HepG2 (cell line): ENCODE data around the gene DTYMK. TPM values are rescaled to one million over a fixed set of nuclear protein-coding genes. Genes with fewer than 3 reads are reported as not detected.

Source experiments
- ATAC-seq: fragments of 200-7000 bp; cut with Tn5 transposase; 3 replicates; pipeline ENCODE4 v1.9.1; 2020; ENCODE audit warnings: mild to moderate bottlenecking, moderate library complexity
- BruUV-seq: library from RNA; stranded (reverse); fragments of 400-500 nt; replicated peaks from 2 replicates; lab custom pipeline; 2021; lab: Mats Ljungman, UMichigan
- CTCF ChIA-PET: fragments of 300-600 bp; formaldehyde crosslinking; extraction: SDS; loops from one replicate; lab custom pipeline; 2021; ENCODE audit warnings: low total read pairs, inconsistent platforms, low intra/inter-chr PET ratio; lab: Yijun Ruan, JAX
- POLR2A ChIA-PET: fragments of 350-600 bp; sonication (Branson Sonifier 250); formaldehyde crosslinking; loops from one replicate; lab custom pipeline; 2020; ENCODE audit warnings: antibody characterized with exemption, inconsistent platforms; lab: Yijun Ruan, JAX
- DNase-seq: peaks from one replicate; pipeline ENCODE4 v3.0.0-alpha.2; 2015; ENCODE audit warnings: low spot score
- FAIRE-seq: peaks from 3 replicates; lab custom pipeline; 2011; peaks lifted over from hg19 to GRCh38; lab: Jason Lieb, UNC
- H2AFZ ChIP-seq: one replicate; pipeline ENCODE4 v1.6.1; 2011; ENCODE audit warnings: low read length, inconsistent platforms
- H3K27ac ChIP-seq: fragments of 300-600 bp; 3 replicates; pipeline ENCODE4 v1.8.0; 2011; ENCODE audit warnings: mixed run types, mild to moderate bottlenecking, mixed read lengths, low read length, inconsistent platforms; ENCODE audit not compliant: insufficient read depth; ENCODE audit errors: extremely low read length
- H3K27me3 ChIP-seq, 2 experiments: fragments of 200-600 bp in 1 of 2; 2 replicates in 1 of 2; 3 replicates in 1 of 2; pipeline versions ENCODE4 v1.6.0 to v1.8.0; 2011; ENCODE audit warnings: low read length in 2 of 2, mild to moderate bottlenecking in 2 of 2, moderate library complexity in 2 of 2, inconsistent platforms in 1 of 2; ENCODE audit not compliant: insufficient read depth in 2 of 2, control insufficient read depth in 1 of 2
- H3K36me3 ChIP-seq, 2 experiments: fragments of 200-600 bp in 1 of 2; replicated peaks in 1 of 2; 2 replicates in 1 of 2; 3 replicates in 1 of 2; pipeline versions ENCODE4 v1.5.1 to v1.8.0; 2011; ENCODE audit warnings: low read length in 2 of 2, inconsistent platforms in 1 of 2; ENCODE audit not compliant: insufficient read depth in 2 of 2, control insufficient read depth in 1 of 2
- H3K4me1 ChIP-seq: 2 replicates; pipeline ENCODE4 v1.5.1; 2012; ENCODE audit warnings: low read length, inconsistent platforms; ENCODE audit not compliant: insufficient read depth
- H3K4me2 ChIP-seq: 2 replicates; pipeline ENCODE4 v1.6.0; 2011; ENCODE audit warnings: low read depth, low read length, inconsistent platforms
- H3K4me3 ChIP-seq, 3 experiments: fragments of 200-600 bp in 1 of 3; sonication (generic), shearing (Covaris generic) in 1 of 3; replicated peaks in 1 of 3; 2 replicates each; pipeline ENCODE4 v1.5.1; 2011 to 2016; ENCODE audit warnings: low read length in 3 of 3, inconsistent platforms in 2 of 3, low read depth in 2 of 3, mild to moderate bottlenecking in 2 of 3, control low read depth in 1 of 3, mixed read lengths in 1 of 3; ENCODE audit not compliant: insufficient read depth in 1 of 3
- H3K79me2 ChIP-seq: one replicate; pipeline ENCODE4 v1.6.1; 2011; ENCODE audit warnings: low read length, inconsistent platforms; ENCODE audit not compliant: insufficient read depth
- H3K9ac ChIP-seq: 2 replicates; pipeline ENCODE4 v1.6.0; 2011; ENCODE audit warnings: mild to moderate bottlenecking, low read depth, low read length, inconsistent platforms; ENCODE audit not compliant: insufficient read depth
- H3K9me3 ChIP-seq: 2 replicates; pipeline ENCODE4 v1.5.1; 2012; ENCODE audit warnings: mild to moderate bottlenecking, low read length
- H4K20me1 ChIP-seq: 2 replicates; pipeline ENCODE4 v1.6.0; 2011; ENCODE audit warnings: inconsistent platforms, mild to moderate bottlenecking, low read length, moderate library complexity; ENCODE audit not compliant: insufficient read depth
- ATM ChIP-seq: fragments of 450-650 bp; IDR thresholded peaks from 2 replicates; pipeline ENCODE4 v1.7.1; 2017; ENCODE audit warnings: mild to moderate bottlenecking, borderline replicate concordance
- HIVEP1 ChIP-seq: sonication (generic); formaldehyde crosslinking; IDR thresholded peaks from 2 replicates; pipeline ENCODE4 v1.4.0; 2020; ENCODE audit warnings: mild to moderate bottlenecking, missing genetic modification reagents
- HNRNPLL ChIP-seq: fragments of 200-400 bp; formaldehyde crosslinking; IDR thresholded peaks from 2 replicates; pipeline ENCODE4 v1.6.1; 2017; ENCODE audit warnings: mild to moderate bottlenecking, low read depth, low read length; ENCODE audit not compliant: poor library complexity, severe bottlenecking
- NCOA1 ChIP-seq: sonication (generic); formaldehyde crosslinking; IDR thresholded peaks from 2 replicates; pipeline ENCODE4 v1.9.0; 2021; ENCODE audit warnings: missing genetic modification reagents
- SIX1 ChIP-seq: sonication (generic); formaldehyde crosslinking; IDR thresholded peaks from 2 replicates; pipeline ENCODE4 v1.4.0; 2020; ENCODE audit warnings: missing genetic modification reagents, borderline replicate concordance
- SMC3 ChIP-seq: IDR thresholded peaks from 2 replicates; pipeline ENCODE4 v1.6.1; 2011; ENCODE audit warnings: low read length, improper control_type of control experiment
- ZNF33A ChIP-seq: sonication (generic); formaldehyde crosslinking; IDR thresholded peaks from 2 replicates; pipeline ENCODE4 v1.5.1; 2020; ENCODE audit warnings: missing genetic modification reagents, mild to moderate bottlenecking, moderate library complexity, borderline replicate concordance
- ZNF652 ChIP-seq: IDR thresholded peaks from 2 replicates; pipeline ENCODE4 v1.6.1; 2016; ENCODE audit warnings: low read depth, borderline replicate concordance
- ZNF670 ChIP-seq: sonication (generic); formaldehyde crosslinking; IDR thresholded peaks from 2 replicates; pipeline ENCODE4 v1.8.0; 2022; ENCODE audit warnings: mild to moderate bottlenecking, missing genetic modification reagents, borderline replicate concordance
- ZNF883 ChIP-seq: sonication (generic); formaldehyde crosslinking; IDR thresholded peaks from 2 replicates; pipeline ENCODE4 v1.5.1; 2020; ENCODE audit warnings: mild to moderate bottlenecking, missing genetic modification reagents; ENCODE audit errors: not compliant biosample characterization
- WGBS: methylation state at CpG from one replicate; pipeline ENCODE4 v1.1.6; 2017; ENCODE audit warnings: low lambda C conversion rate; 5-methylcytosine and 5-hydroxymethylcytosine counted together
- in situ Hi-C: cut with HindIII; loops from 2 replicates; pipeline ENCODE4 v1.10.0; 2017; ENCODE audit warnings: low pct_unique_long_range_greater_than_20kb; ENCODE audit not compliant: extremely low pct_ligation_motif_present
- intact Hi-C: fragments of 100-400 bp; cut with micrococcal nuclease; formaldehyde crosslinking; loops from one replicate; pipeline ENCODE4 v1.10.0; 2022; ENCODE audit not compliant: unreplicated experiment
- polyA plus RNA-seq, 8 experiments: library from polyadenylated mRNA; depleted of rRNA in 3 of 8; stranded (reverse) in 7 of 8; unstranded in 1 of 8; fragments of >200 nt; fragmentation: Illumina TruSeq in 4 of 8; extraction: Trizol in 4 of 8; gene quantifications; 2 replicates each; pipeline versions ENCODE4 v1.2.1 to v1.2.3, GENCODE V29; 2011 to 2016; ENCODE audit warnings: low read depth in 4 of 8, missing spikeins in 1 of 8, mixed read lengths in 1 of 8; ENCODE audit not compliant: insufficient read depth in 1 of 8
- total RNA-seq, 5 experiments: library from RNA; depleted of rRNA; stranded (reverse); fragments of >200 nt; fragmentation: Illumina TruSeq; extraction: Trizol; gene quantifications; 2 replicates each; pipeline ENCODE4 v1.2.3, GENCODE V29; 2016; ENCODE audit warnings: low read depth in 1 of 5
- TF ChIP-seq, protein P1 (sequence below): sonication (generic); formaldehyde crosslinking; IDR thresholded peaks from 2 replicates; pipeline ENCODE4 v1.4.0; 2020; ENCODE audit warnings: missing genetic modification reagents
- TF ChIP-seq, protein P2 (sequence below): sonication (generic); formaldehyde crosslinking; IDR thresholded peaks from 2 replicates; pipeline ENCODE4; 2020; ENCODE audit warnings: missing genetic modification reagents, mild to moderate bottlenecking, borderline replicate concordance
- TF ChIP-seq, protein P3 (sequence below): sonication (generic); formaldehyde crosslinking; conservative IDR thresholded peaks from 2 replicates; pipeline ENCODE4 v1.4.0; 2020; ENCODE audit warnings: missing genetic modification reagents
- TF ChIP-seq, protein P4 (sequence below): sonication (generic); formaldehyde crosslinking; IDR thresholded peaks from 2 replicates; pipeline ENCODE4 v1.5.1; 2020; ENCODE audit warnings: missing genetic modification reagents, mild to moderate bottlenecking, borderline replicate concordance
- TF ChIP-seq, protein P5 (sequence below): sonication (generic); formaldehyde crosslinking; IDR thresholded peaks from 2 replicates; pipeline ENCODE4 v1.4.0; 2020; ENCODE audit warnings: missing genetic modification reagents, mild to moderate bottlenecking, borderline replicate concordance
- TF ChIP-seq, protein P6 (sequence below): sonication (generic); formaldehyde crosslinking; conservative IDR thresholded peaks from 2 replicates; pipeline ENCODE4 v1.4.0; 2020; ENCODE audit warnings: missing genetic modification reagents

The DTYMK gene
- total and polyA plus RNA-seq, 2 of the 13 experiments (the other 11 are each of a cell fraction or from before 2014, with no cell fraction given), result 57.5 to 134 TPM

DNA sequence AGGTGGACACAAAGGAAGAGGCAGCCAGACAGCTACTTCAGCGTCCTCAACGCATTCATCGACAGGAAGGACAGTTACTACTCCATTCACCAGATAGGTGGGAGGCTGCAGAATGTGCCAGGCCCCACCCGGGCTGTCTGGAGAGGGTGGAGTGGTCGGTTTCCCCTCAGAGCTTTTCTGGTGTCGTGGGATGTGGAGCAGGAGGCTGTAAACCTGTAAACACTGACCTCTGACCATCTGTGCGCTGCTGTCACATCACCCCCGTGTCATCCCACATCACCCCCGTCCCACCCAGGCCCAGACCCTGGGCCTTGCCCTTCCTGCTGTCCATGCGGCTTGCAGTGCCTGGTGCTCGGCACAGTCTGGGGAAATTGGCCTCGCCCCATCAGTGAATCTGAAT, 32.1 kb downstream of the DTYMK start:
- peaks cover 28% of the 10 kb centered on the region for H3K4me1 ChIP-seq
- FAIRE-seq (no peak), DNase-seq (no peak), ATAC-seq (no peak)
- H3K4me3 ChIP-seq, result no peak overlapping the region
- no peak overlapping the region for H3K9ac ChIP-seq
- intact Hi-C loops (no loop called here), in situ Hi-C loops (no loop called here)
- ChIA-PET CTCF (no interaction called here), POLR2A (no interaction called here)
- WGBS, result 96% methylated on average over 12 of the region's 12 CpGs
- BruUV-seq, result no TSS peak
- peaks cover 37% of the 10 kb centered on the region for H3K79me2 ChIP-seq
- H4K20me1 ChIP-seq, result no peaks in the 10 kb centered on the region
- H3K9me3 ChIP-seq, result no peaks in the 10 kb centered on the region
- H3K27ac ChIP-seq, result no peak overlapping the region
- peaks cover 36 to 74% of the 10 kb centered on the region in 2 experiments for H3K36me3 ChIP-seq
- no peaks in the 10 kb centered on the region for H3K27me3 ChIP-seq
- no peak overlapping the region for H2AFZ ChIP-seq
- no peak overlapping the region for H3K4me2 ChIP-seq
- TF ChIP-seq, protein P1, sequence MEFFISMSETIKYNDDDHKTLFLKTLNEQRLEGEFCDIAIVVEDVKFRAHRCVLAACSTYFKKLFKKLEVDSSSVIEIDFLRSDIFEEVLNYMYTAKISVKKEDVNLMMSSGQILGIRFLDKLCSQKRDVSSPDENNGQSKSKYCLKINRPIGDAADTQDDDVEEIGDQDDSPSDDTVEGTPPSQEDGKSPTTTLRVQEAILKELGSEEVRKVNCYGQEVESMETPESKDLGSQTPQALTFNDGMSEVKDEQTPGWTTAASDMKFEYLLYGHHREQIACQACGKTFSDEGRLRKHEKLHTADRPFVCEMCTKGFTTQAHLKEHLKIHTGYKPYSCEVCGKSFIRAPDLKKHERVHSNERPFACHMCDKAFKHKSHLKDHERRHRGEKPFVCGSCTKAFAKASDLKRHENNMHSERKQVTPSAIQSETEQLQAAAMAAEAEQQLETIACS (CRISPR knock-in tag), result no peak
- TF ChIP-seq, protein P2, sequence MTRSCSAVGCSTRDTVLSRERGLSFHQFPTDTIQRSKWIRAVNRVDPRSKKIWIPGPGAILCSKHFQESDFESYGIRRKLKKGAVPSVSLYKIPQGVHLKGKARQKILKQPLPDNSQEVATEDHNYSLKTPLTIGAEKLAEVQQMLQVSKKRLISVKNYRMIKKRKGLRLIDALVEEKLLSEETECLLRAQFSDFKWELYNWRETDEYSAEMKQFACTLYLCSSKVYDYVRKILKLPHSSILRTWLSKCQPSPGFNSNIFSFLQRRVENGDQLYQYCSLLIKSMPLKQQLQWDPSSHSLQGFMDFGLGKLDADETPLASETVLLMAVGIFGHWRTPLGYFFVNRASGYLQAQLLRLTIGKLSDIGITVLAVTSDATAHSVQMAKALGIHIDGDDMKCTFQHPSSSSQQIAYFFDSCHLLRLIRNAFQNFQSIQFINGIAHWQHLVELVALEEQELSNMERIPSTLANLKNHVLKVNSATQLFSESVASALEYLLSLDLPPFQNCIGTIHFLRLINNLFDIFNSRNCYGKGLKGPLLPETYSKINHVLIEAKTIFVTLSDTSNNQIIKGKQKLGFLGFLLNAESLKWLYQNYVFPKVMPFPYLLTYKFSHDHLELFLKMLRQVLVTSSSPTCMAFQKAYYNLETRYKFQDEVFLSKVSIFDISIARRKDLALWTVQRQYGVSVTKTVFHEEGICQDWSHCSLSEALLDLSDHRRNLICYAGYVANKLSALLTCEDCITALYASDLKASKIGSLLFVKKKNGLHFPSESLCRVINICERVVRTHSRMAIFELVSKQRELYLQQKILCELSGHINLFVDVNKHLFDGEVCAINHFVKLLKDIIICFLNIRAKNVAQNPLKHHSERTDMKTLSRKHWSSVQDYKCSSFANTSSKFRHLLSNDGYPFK (CRISPR knock-in tag), result no peak
- TF ChIP-seq ZNF652 (CRISPR knock-in tag) (no peak), ATM (no peak), ZNF33A (CRISPR knock-in tag) (no peak), NCOA1 (CRISPR knock-in tag) (no peak), SIX1 (no peak), ZNF670 (no peak), HNRNPLL (no peak), HIVEP1 (CRISPR knock-in tag) (no peak), ZNF883 (CRISPR knock-in tag) (no peak), SMC3 (no peak)
- TF ChIP-seq, protein P3, sequence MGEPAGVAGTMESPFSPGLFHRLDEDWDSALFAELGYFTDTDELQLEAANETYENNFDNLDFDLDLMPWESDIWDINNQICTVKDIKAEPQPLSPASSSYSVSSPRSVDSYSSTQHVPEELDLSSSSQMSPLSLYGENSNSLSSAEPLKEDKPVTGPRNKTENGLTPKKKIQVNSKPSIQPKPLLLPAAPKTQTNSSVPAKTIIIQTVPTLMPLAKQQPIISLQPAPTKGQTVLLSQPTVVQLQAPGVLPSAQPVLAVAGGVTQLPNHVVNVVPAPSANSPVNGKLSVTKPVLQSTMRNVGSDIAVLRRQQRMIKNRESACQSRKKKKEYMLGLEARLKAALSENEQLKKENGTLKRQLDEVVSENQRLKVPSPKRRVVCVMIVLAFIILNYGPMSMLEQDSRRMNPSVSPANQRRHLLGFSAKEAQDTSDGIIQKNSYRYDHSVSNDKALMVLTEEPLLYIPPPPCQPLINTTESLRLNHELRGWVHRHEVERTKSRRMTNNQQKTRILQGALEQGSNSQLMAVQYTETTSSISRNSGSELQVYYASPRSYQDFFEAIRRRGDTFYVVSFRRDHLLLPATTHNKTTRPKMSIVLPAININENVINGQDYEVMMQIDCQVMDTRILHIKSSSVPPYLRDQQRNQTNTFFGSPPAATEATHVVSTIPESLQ, result no peak
- TF ChIP-seq, protein P4, sequence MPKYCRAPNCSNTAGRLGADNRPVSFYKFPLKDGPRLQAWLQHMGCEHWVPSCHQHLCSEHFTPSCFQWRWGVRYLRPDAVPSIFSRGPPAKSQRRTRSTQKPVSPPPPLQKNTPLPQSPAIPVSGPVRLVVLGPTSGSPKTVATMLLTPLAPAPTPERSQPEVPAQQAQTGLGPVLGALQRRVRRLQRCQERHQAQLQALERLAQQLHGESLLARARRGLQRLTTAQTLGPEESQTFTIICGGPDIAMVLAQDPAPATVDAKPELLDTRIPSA (CRISPR knock-in tag), result no peak
- TF ChIP-seq, protein P5, sequence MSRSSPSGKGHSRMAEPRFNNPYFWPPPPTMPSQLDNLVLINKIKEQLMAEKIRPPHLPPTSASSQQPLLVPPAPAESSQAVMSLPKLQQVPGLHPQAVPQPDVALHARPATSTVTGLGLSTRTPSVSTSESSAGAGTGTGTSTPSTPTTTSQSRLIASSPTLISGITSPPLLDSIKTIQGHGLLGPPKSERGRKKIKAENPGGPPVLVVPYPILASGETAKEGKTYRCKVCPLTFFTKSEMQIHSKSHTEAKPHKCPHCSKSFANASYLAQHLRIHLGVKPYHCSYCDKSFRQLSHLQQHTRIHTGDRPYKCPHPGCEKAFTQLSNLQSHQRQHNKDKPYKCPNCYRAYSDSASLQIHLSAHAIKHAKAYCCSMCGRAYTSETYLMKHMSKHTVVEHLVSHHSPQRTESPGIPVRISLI (CRISPR knock-in tag), result no peak
- TF ChIP-seq, protein P6, sequence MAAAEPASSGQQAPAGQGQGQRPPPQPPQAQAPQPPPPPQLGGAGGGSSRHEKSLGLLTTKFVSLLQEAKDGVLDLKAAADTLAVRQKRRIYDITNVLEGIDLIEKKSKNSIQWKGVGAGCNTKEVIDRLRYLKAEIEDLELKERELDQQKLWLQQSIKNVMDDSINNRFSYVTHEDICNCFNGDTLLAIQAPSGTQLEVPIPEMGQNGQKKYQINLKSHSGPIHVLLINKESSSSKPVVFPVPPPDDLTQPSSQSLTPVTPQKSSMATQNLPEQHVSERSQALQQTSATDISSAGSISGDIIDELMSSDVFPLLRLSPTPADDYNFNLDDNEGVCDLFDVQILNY (CRISPR knock-in tag), result no peak
